Neuronal stem cell (in vitro differentiated cells): ENCODE measurements around the gene MYO1H.

Source experiments
- DNase-seq: peaks from one replicate; pipeline ENCODE4 v3.0.0-alpha.2; 2013; ENCODE audit warnings: low spot score
- H2AFZ ChIP-seq: one replicate; pipeline ENCODE4 v1.6.1; 2013; ENCODE audit warnings: mild to moderate bottlenecking, low read length, inconsistent platforms
- H2AK5ac ChIP-seq: 2 replicates; pipeline ENCODE4 v1.6.1; 2013; ENCODE audit warnings: low read depth, mild to moderate bottlenecking, inconsistent platforms, low read length, moderate library complexity, mixed read lengths
- H2BK120ac ChIP-seq: 2 replicates; pipeline ENCODE4 v1.6.1; 2013; ENCODE audit warnings: low read depth, mild to moderate bottlenecking, inconsistent platforms, low read length, moderate library complexity, mixed read lengths
- H2BK12ac ChIP-seq: one replicate; pipeline ENCODE4 v1.6.1; 2013; ENCODE audit warnings: low read length, inconsistent platforms
- H2BK15ac ChIP-seq: 2 replicates; pipeline ENCODE4 v1.6.1; 2013; ENCODE audit warnings: mild to moderate bottlenecking, low read length, inconsistent platforms, mixed read lengths
- H2BK5ac ChIP-seq: one replicate; pipeline ENCODE4 v1.6.1; 2013; ENCODE audit warnings: inconsistent platforms, mild to moderate bottlenecking, low read length, moderate library complexity
- H3K14ac ChIP-seq: one replicate; pipeline ENCODE4 v1.6.1; 2013; ENCODE audit warnings: low read length, inconsistent platforms
- H3K18ac ChIP-seq: 2 replicates; pipeline ENCODE4 v1.6.1; 2013; ENCODE audit warnings: low read length, inconsistent platforms
- H3K23ac ChIP-seq: 2 replicates; pipeline ENCODE4 v1.6.1; 2013; ENCODE audit warnings: low read depth, mild to moderate bottlenecking, mixed read lengths, low read length, inconsistent platforms; ENCODE audit not compliant: poor library complexity
- H3K27ac ChIP-seq: replicated peaks from 3 replicates; pipeline ENCODE4 v1.5.1; 2013; ENCODE audit warnings: low read length, inconsistent platforms
- H3K27me3 ChIP-seq, 3 experiments: 2 replicates each; pipeline ENCODE4 v1.6.1; 2013; ENCODE audit warnings: low read length in 3 of 3, mild to moderate bottlenecking in 2 of 3, inconsistent platforms in 1 of 3, low read depth in 1 of 3, mixed read lengths in 1 of 3, moderate library complexity in 1 of 3; ENCODE audit not compliant: control insufficient read depth in 3 of 3, insufficient read depth in 3 of 3
- H3K36me3 ChIP-seq, 2 donors: replicated peaks in 1 of 2; 2 replicates each; pipeline ENCODE4 v1.6.1; 2013; ENCODE audit warnings: low read length in 2 of 2; ENCODE audit not compliant: control insufficient read depth in 2 of 2, insufficient read depth in 2 of 2
- H3K4ac ChIP-seq: 2 replicates; pipeline ENCODE4 v1.6.1; 2013; ENCODE audit warnings: inconsistent platforms, mild to moderate bottlenecking, low read length, moderate library complexity
- H3K4me1 ChIP-seq, 2 donors: 1 replicate in 1 of 2; 2 replicates in 1 of 2; pipeline ENCODE4 v1.6.1; 2013; ENCODE audit warnings: low read length in 2 of 2, low read depth in 1 of 2; ENCODE audit not compliant: control insufficient read depth in 2 of 2, insufficient read depth in 1 of 2
- H3K4me2 ChIP-seq: one replicate; pipeline ENCODE4 v1.6.1; 2013; ENCODE audit warnings: mild to moderate bottlenecking, low read length, inconsistent platforms; ENCODE audit not compliant: insufficient read depth, poor library complexity, severe bottlenecking
- H3K4me3 ChIP-seq, 2 donors: 2 replicates each; pipeline ENCODE4 v1.5.1; 2013; ENCODE audit warnings: low read length in 2 of 2, mild to moderate bottlenecking in 2 of 2, inconsistent platforms in 1 of 2, moderate library complexity in 1 of 2
- H3K79me1 ChIP-seq: one replicate; pipeline ENCODE4 v1.6.1; 2013; ENCODE audit warnings: low read depth, mild to moderate bottlenecking, inconsistent platforms, low read length, moderate library complexity
- H3K9ac ChIP-seq: one replicate; pipeline ENCODE4 v1.6.1; 2013; ENCODE audit warnings: mild to moderate bottlenecking, low read depth, low read length, inconsistent platforms; ENCODE audit not compliant: poor library complexity
- H3K9me3 ChIP-seq, 2 donors: replicated peaks in 1 of 2; 2 replicates each; pipeline versions ENCODE3 to v1.6.1; 2013; ENCODE audit warnings: low read length in 2 of 2, mild to moderate bottlenecking in 2 of 2, inconsistent platforms in 1 of 2, low read depth in 1 of 2, mixed read lengths in 1 of 2, moderate library complexity in 1 of 2; ENCODE audit not compliant: control insufficient read depth in 2 of 2, insufficient read depth in 1 of 2
- H4K8ac ChIP-seq: one replicate; pipeline ENCODE4 v1.6.1; 2013; ENCODE audit warnings: low read depth, mild to moderate bottlenecking, inconsistent platforms, low read length, moderate library complexity
- H4K91ac ChIP-seq: one replicate; pipeline ENCODE4 v1.6.1; 2013; ENCODE audit warnings: low read length, low read depth, mild to moderate bottlenecking, inconsistent platforms; ENCODE audit not compliant: poor library complexity
- WGBS, 2 donors: extraction: QIAGEN DNeasy Blood & Tissue Kit; methylation state at CpG; one replicate each; pipeline ENCODE4 v1.1.7; 2013; ENCODE audit warnings: missing lambda C conversion rate in 2 of 2, mixed read lengths in 1 of 2; ENCODE audit not compliant: insufficient read length in 2 of 2, insufficient replicate concordance in 1 of 2; ENCODE audit errors: extremely low coverage in 2 of 2; 5-methylcytosine and 5-hydroxymethylcytosine counted together

The MYO1H gene

GRCh38 chr12:109459247-109459646 is 111.5 kb downstream of the MYO1H start:
- no CpG with 5 or more reads among the region's 6 CpGs for WGBS, 2 donors
- no peak overlapping the region for H3K18ac ChIP-seq
- H3K14ac ChIP-seq, result no peak overlapping the region
- H3K27me3 ChIP-seq, result no peaks in the 10 kb centered on the region
- no peak overlapping the region for H4K8ac ChIP-seq
- H3K27ac ChIP-seq, result no peak overlapping the region
- no peak overlapping the region for H2BK12ac ChIP-seq
- H2BK15ac ChIP-seq, result no peak overlapping the region
- H3K79me1 ChIP-seq, result peaks cover 5% of the 10 kb centered on the region
- no peak overlapping the region for H4K91ac ChIP-seq
- no peak overlapping the region for H2AK5ac ChIP-seq
- H3K23ac ChIP-seq, result no peak overlapping the region
- no peak overlapping the region for H3K4me2 ChIP-seq
- peaks cover 13 to 67% of the 10 kb centered on the region in 2 donors for H3K36me3 ChIP-seq
- no peak overlapping the region for H2AFZ ChIP-seq
- H3K9ac ChIP-seq, result no peak overlapping the region
- peaks cover 37 to 68% of the 10 kb centered on the region in 2 donors for H3K4me1 ChIP-seq
- H3K4ac ChIP-seq, result no peak overlapping the region
- no peaks in the 10 kb centered on the region for H3K9me3 ChIP-seq
- no peak overlapping the region for H2BK5ac ChIP-seq
- DNase-seq, result no peak
- no peak overlapping the region for H2BK120ac ChIP-seq
- no peak overlapping the region for H3K4me3 ChIP-seq

GRCh38 chr12:109460538-109460937 is 112.8 kb downstream of the MYO1H start:
- Histone ChIP-seq H4K8ac (no peak overlapping the region), H2BK120ac (no peak overlapping the region), H3K79me1 (peaks cover 7% of the 10 kb centered on the region), H2AFZ (no peak overlapping the region), H3K36me3 (peaks cover 9 to 66% of the 10 kb centered on the region in 2 donors), H2AK5ac (no peak overlapping the region), H3K27me3 (no peaks in the 10 kb centered on the region), H3K9me3 (no peaks in the 10 kb centered on the region), H2BK5ac (no peak overlapping the region), H3K23ac (no peak overlapping the region), H3K4me2 (no peak overlapping the region), H3K9ac (no peak overlapping the region), H3K4me3 (no peak overlapping the region), H3K18ac (no peak overlapping the region), H4K91ac (no peak overlapping the region), H2BK15ac (no peak overlapping the region), H3K4ac (no peak overlapping the region), H3K4me1 (peaks cover 37 to 78% of the 10 kb centered on the region in 2 donors), H2BK12ac (no peak overlapping the region), H3K27ac (no peak overlapping the region), H3K14ac (no peak overlapping the region)
- WGBS, 2 donors, result no CpG with 5 or more reads among the region's 13 CpGs
- no peak for DNase-seq

GRCh38 chr12:109461049-109461845 is 113.5 kb downstream of the MYO1H start:
- H3K18ac ChIP-seq, result no peak overlapping the region
- H3K27me3 ChIP-seq, result no peaks in the 10 kb centered on the region
- H2AK5ac ChIP-seq, result no peak overlapping the region
- DNase-seq, result no peak
- no peak overlapping the region for H3K9ac ChIP-seq
- no peaks in the 10 kb centered on the region for H3K9me3 ChIP-seq
- no peak overlapping the region for H3K4me3 ChIP-seq
- no peak overlapping the region for H4K8ac ChIP-seq
- no peak overlapping the region for H3K23ac ChIP-seq
- peaks cover 37 to 81% of the 10 kb centered on the region in 2 donors for H3K4me1 ChIP-seq
- H3K4ac ChIP-seq, result no peak overlapping the region
- no peak overlapping the region for H3K27ac ChIP-seq
- no peak overlapping the region for H2BK120ac ChIP-seq
- H3K14ac ChIP-seq, result no peak overlapping the region
- no peak overlapping the region for H3K4me2 ChIP-seq
- no peak overlapping the region for H2BK15ac ChIP-seq
- no peak overlapping the region for H4K91ac ChIP-seq
- H2AFZ ChIP-seq, result no peak overlapping the region
- peaks cover 3 to 66% of the 10 kb centered on the region in 2 donors for H3K36me3 ChIP-seq
- H2BK12ac ChIP-seq, result no peak overlapping the region
- WGBS, 2 donors, result no CpG with 5 or more reads among the region's 8 CpGs
- H3K79me1 ChIP-seq, result peaks cover 7% of the 10 kb centered on the region
- H2BK5ac ChIP-seq, result no peak overlapping the region

GRCh38 chr12:109461846-109462756 is 114.4 kb downstream of the MYO1H start:
- no peak overlapping the region for H3K4me3 ChIP-seq
- no peak overlapping the region for H4K91ac ChIP-seq
- WGBS, 2 donors, result no CpG with 5 or more reads among the region's 13 CpGs
- H3K14ac ChIP-seq, result no peak overlapping the region
- no peak overlapping the region for H2AFZ ChIP-seq
- peaks cover 4 to 66% of the 10 kb centered on the region in 2 donors for H3K36me3 ChIP-seq
- no peak overlapping the region for H2AK5ac ChIP-seq
- peaks cover 37 to 82% of the 10 kb centered on the region in 2 donors for H3K4me1 ChIP-seq
- H2BK12ac ChIP-seq, result no peak overlapping the region
- no peak overlapping the region for H3K18ac ChIP-seq
- no peak overlapping the region for H2BK15ac ChIP-seq
- no peaks in the 10 kb centered on the region for H3K9me3 ChIP-seq
- no peaks in the 10 kb centered on the region for H3K27me3 ChIP-seq
- no peak overlapping the region for H2BK5ac ChIP-seq
- no peak overlapping the region for H3K9ac ChIP-seq
- H3K23ac ChIP-seq, result no peak overlapping the region
- no peak overlapping the region for H4K8ac ChIP-seq
- no peak overlapping the region for H3K27ac ChIP-seq
- no peak for DNase-seq
- H3K4me2 ChIP-seq, result no peak overlapping the region
- H3K4ac ChIP-seq, result no peak overlapping the region
- H3K79me1 ChIP-seq, result peaks cover 9% of the 10 kb centered on the region
- no peak overlapping the region for H2BK120ac ChIP-seq
